Body of pancreas (tissue), 4 donors: ENCODE results near the gene PFKFB4. TPM values are rescaled to one million over a fixed set of nuclear protein-coding genes. Genes with fewer than 3 reads are reported as not detected.
"Not testable (repeated sequence)": the region's sequence is repeated elsewhere in the genome, so short reads cannot be mapped to it uniquely, and the experiment has no call there.

Experiments used
- ATAC-seq: fragments of 150-250 bp; one replicate; pipeline ENCODE4 v1.9.1; 2016
- DNase-seq, 4 donors: peaks; one replicate each; pipeline ENCODE4 v3.0.0-alpha.2; 2019
- H3K27ac ChIP-seq, 4 donors: fragments of 200-600 bp; sonication (generic); 1 replicate in 3 of 4; 2 replicates in 1 of 4; pipeline versions ENCODE4 v1.5.1 to v1.6.1; 2016 to 2019; ENCODE audit warnings: mild to moderate bottlenecking in 1 of 4, mixed read lengths in 1 of 4, moderate library complexity in 1 of 4
- H3K27me3 ChIP-seq, 2 donors: fragments of 200-600 bp; sonication (generic); one replicate each; pipeline ENCODE4 v1.6.0; 2016; ENCODE audit warnings: mild to moderate bottlenecking in 1 of 2
- H3K36me3 ChIP-seq, 2 donors: fragments of 200-600 bp; sonication (generic); replicated peaks in 1 of 2; 2 replicates each; pipeline ENCODE4 v1.5.1; 2016; ENCODE audit warnings: low read depth in 2 of 2; ENCODE audit not compliant: insufficient read depth in 1 of 2
- H3K4me1 ChIP-seq: fragments of 200-600 bp; sonication (generic); one replicate; pipeline ENCODE4 v1.6.0; 2016
- H3K4me3 ChIP-seq, 2 donors: fragments of 200-600 bp; sonication (generic); 1 replicate in 1 of 2; 2 replicates in 1 of 2; pipeline ENCODE4 v1.5.1; 2016 to 2019
- H3K9me3 ChIP-seq, 3 donors: fragments of 200-600 bp; sonication (generic); 1 replicate in 2 of 3; 2 replicates in 1 of 3; pipeline ENCODE4 v1.5.1; 2016
- POLR2A ChIP-seq, 3 donors: fragments of 450-650 bp; IDR thresholded peaks; one replicate each; pipeline ENCODE4 v1.6.1; 2016; ENCODE audit warnings: antibody characterized with exemption in 3 of 3, mild to moderate bottlenecking in 2 of 3
- WGBS, 2 donors: methylation state at CpG; one replicate each; pipeline ENCODE4 v1.1.5; 2017; 5-methylcytosine and 5-hydroxymethylcytosine counted together
- intact Hi-C: fragments of 100-400 bp; cut with DNase I; formaldehyde crosslinking; loops from one replicate; pipeline ENCODE4 v1.15.1; 2023
- total RNA-seq, 2 donors: library from RNA; depleted of rRNA; stranded (reverse); fragments of >200 nt; gene quantifications; one replicate each; pipeline ENCODE4 v1.1.0, GENCODE V29; 2016
- TF ChIP-seq, protein P1 (sequence below), 7 experiments: fragments of 450-650 bp in 4 of 7; fragments of 200-600 bp in 3 of 7; sonication (generic) in 3 of 7; IDR thresholded peaks; one replicate each; pipeline ENCODE4 v1.5.1; 2016 to 2019; ENCODE audit warnings: antibody characterized with exemption in 7 of 7

The PFKFB4 gene
- total RNA-seq, 2 donors from 2014 or later = 8.9 to 11.4 TPM

GRCh38 chr3:48477959-48478520 is 78.6 kb downstream of the PFKFB4 start:
- Histone ChIP-seq H3K36me3 (no peaks in the 10 kb centered on the region), H3K4me3 (no peak overlapping the region), H3K9me3 (no peaks in the 10 kb centered on the region), H3K27ac (no peak overlapping the region), H3K4me1 (peaks cover 7% of the 10 kb centered on the region), H3K27me3 (no peaks in the 10 kb centered on the region)
- DNase-seq = no peak
- ATAC-seq = no peak
- TF ChIP-seq, protein P1, sequence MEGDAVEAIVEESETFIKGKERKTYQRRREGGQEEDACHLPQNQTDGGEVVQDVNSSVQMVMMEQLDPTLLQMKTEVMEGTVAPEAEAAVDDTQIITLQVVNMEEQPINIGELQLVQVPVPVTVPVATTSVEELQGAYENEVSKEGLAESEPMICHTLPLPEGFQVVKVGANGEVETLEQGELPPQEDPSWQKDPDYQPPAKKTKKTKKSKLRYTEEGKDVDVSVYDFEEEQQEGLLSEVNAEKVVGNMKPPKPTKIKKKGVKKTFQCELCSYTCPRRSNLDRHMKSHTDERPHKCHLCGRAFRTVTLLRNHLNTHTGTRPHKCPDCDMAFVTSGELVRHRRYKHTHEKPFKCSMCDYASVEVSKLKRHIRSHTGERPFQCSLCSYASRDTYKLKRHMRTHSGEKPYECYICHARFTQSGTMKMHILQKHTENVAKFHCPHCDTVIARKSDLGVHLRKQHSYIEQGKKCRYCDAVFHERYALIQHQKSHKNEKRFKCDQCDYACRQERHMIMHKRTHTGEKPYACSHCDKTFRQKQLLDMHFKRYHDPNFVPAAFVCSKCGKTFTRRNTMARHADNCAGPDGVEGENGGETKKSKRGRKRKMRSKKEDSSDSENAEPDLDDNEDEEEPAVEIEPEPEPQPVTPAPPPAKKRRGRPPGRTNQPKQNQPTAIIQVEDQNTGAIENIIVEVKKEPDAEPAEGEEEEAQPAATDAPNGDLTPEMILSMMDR (IDR thresholded peaks at IDR 0.05) = no peak
- TF ChIP-seq POLR2A (IDR thresholded peaks at IDR 0.05) = no peak
- intact Hi-C loops = no loop called here
- 83 to 89% methylated on average over 3 to 9 of the region's 9 CpGs for WGBS, 2 donors

DNA sequence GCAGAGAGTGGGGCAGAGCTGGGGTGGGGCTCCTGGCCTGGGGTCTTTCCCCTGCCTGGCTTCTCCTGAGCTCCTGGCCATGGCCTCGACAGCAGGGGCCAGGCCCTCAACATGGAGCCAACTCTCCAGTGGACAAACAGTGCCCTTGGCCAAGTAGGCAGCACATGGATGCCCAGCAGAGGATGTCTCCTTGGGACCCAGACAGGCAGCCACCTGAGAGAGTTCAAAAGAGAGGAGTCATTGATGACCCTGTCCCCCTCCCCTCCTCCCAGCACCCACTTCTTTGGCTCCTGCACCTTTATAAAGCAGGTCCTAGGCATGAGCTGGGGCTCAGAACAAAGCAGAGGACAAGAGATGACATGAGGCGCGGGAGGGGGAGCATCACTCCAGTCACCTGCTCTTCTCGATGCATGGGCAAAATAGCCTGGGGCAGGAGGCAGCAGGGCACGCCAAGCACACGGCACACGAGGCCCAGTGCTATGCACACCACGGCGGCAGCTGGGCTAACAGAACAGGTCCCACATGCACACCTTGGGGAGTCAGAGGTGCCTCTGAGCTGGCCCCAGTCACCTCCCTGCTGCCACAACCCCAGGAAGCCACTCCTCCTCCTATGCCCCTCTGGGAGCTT is 80.1 kb downstream of the PFKFB4 start:
- Histone ChIP-seq H3K4me1 (peaks cover 17% of the 10 kb centered on the region), H3K9me3 (no peaks in the 10 kb centered on the region), H3K27ac (no peak overlapping the region), H3K27me3 (no peaks in the 10 kb centered on the region), H3K36me3 (no peaks in the 10 kb centered on the region), H3K4me3 (no peak overlapping the region)
- intact Hi-C loops = no loop called here
- TF ChIP-seq, protein P1 (IDR thresholded peaks at IDR 0.05) = no peak
- no peak for TF ChIP-seq POLR2A (IDR thresholded peaks at IDR 0.05)
- ATAC-seq (no peak), DNase-seq (no peak)
- WGBS, 2 donors = 76 to 80% methylated on average over 8 to 9 of the region's 9 CpGs

- H3K9me3 ChIP-seq = no peaks in the 10 kb centered on the region
- no peaks in the 10 kb centered on the region for H3K27me3 ChIP-seq
- DNase-seq = no peak
- WGBS, 2 donors = 81 to 93% methylated on average over 8 to 11 of the region's 11 CpGs
- H3K4me3 ChIP-seq = no peak overlapping the region
- H3K27ac ChIP-seq = no peak overlapping the region
- TF ChIP-seq, protein P1 (IDR thresholded peaks at IDR 0.05) = no peak
- TF ChIP-seq POLR2A (IDR thresholded peaks at IDR 0.05) = no peak
- intact Hi-C loops = no loop called here
- H3K36me3 ChIP-seq = no peaks in the 10 kb centered on the region
- H3K4me1 ChIP-seq = peaks cover 29% of the 10 kb centered on the region
- no peak for ATAC-seq
Measured at GRCh38 chr3:48475188-48475587, 81.4 kb downstream of the PFKFB4 start.

GRCh38 chr3:48474619-48475018 is 82.0 kb downstream of the PFKFB4 start:
- no peak overlapping the region for H3K27ac ChIP-seq

GRCh38 chr3:48474031-48474430 is 82.6 kb downstream of the PFKFB4 start:
- H3K27ac ChIP-seq = peak overlapping the region in 2 of 4 donors; percentile 93 to 98
- DNase-seq, H3K27me3 ChIP-seq, H3K36me3 ChIP-seq, H3K9me3 ChIP-seq, intact Hi-C loops, ATAC-seq, H3K4me3 ChIP-seq: not testable (repeated sequence)
- peaks cover 40% of the 10 kb centered on the region for H3K4me1 ChIP-seq
- WGBS, 2 donors = 93 to 99% methylated on average over 4 of the region's 4 CpGs

More at GRCh38 chr3:48474619-48475018, 82.0 kb downstream of the PFKFB4 start:
- Histone ChIP-seq H3K4me1 (peaks cover 34% of the 10 kb centered on the region), H3K27me3 (no peaks in the 10 kb centered on the region), H3K36me3 (no peaks in the 10 kb centered on the region), H3K9me3 (no peaks in the 10 kb centered on the region), H3K4me3 (no peak overlapping the region)
- 81 to 83% methylated on average over 4 of the region's 4 CpGs for WGBS, 2 donors
- ATAC-seq = no peak
- DNase-seq = no peak
- intact Hi-C loops = no loop called here
- no peak for TF ChIP-seq POLR2A (IDR thresholded peaks at IDR 0.05)
- TF ChIP-seq, protein P1 (IDR thresholded peaks at IDR 0.05) = no peak
